ENCODE measurements around the gene COL1A1. TPM values are rescaled to one million over a fixed set of nuclear protein-coding genes. Genes with fewer than 3 reads are reported as not detected.

The COL1A1 gene
- total and polyA plus RNA-seq, 2 of the 13 experiments (the other 11 are each of a cell fraction or from before 2014, with no cell fraction given) = 0.05 TPM; not detected in 1

DNA sequence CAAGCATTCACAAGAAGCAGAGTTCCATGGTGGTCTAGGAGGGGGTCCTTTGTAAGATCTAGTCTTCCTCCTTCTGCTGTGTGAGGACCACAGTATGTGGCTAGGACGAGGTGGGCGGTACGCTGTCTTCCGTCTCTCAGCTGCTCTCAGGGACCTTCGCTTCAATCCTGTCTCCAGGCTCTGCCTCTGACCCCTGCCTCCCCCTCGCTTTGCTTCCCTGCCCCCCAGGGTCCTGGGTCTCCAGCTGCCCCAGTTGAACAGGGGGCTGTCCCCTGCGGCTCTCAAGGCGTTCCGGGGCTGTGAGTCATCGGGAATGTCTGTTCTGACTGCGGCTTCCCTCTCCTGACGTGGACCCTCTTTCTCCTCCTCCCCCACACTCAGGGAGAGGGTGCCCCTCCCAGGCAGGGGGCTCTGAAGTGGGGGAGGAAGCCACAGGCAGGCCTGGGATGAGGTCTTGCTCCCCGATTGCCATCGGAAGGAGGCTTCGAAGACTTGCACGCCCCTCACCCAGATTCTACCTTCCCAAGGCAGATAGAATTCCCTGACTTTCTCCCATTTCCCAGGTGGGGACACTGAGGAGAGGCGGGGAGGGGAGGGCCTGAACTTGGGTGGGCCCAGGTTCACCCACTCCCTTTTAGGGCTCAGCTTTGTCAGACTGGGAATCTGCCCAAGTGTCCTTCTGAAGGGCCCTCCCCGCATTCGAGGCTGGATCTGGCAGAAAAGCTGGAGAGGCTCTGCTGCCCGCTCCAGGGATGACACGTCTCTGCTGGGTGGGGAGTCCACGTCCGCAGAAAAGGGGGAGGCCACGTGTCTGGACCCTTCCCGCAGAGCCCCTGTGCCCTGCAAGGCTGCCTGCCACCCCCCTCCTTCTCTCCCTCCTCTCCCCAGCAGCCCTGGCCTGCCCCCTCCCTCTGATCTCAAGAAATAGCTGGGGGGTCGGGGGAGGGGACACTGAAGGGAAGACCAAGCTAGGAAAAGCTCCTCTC, 9.1 kb upstream of the COL1A1 start (continued):
- no peak for TF ChIP-seq KLF15 (CRISPR knock-in tag; IDR thresholded peaks at IDR 0.05; ENCODE audit: borderline replicate concordance)
- no peak for TF ChIP-seq TP53 (CRISPR knock-in tag; conservative IDR thresholded peaks at IDR 0.05)
- TF ChIP-seq, protein P1, sequence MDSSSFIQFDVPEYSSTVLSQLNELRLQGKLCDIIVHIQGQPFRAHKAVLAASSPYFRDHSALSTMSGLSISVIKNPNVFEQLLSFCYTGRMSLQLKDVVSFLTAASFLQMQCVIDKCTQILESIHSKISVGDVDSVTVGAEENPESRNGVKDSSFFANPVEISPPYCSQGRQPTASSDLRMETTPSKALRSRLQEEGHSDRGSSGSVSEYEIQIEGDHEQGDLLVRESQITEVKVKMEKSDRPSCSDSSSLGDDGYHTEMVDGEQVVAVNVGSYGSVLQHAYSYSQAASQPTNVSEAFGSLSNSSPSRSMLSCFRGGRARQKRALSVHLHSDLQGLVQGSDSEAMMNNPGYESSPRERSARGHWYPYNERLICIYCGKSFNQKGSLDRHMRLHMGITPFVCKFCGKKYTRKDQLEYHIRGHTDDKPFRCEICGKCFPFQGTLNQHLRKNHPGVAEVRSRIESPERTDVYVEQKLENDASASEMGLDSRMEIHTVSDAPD (CRISPR knock-in tag; IDR thresholded peaks at IDR 0.05) = no peak
- no peak for TF ChIP-seq NFKB2 (CRISPR knock-in tag; IDR thresholded peaks at IDR 0.05; ENCODE audit: borderline replicate concordance)
- TF ChIP-seq, protein P2, sequence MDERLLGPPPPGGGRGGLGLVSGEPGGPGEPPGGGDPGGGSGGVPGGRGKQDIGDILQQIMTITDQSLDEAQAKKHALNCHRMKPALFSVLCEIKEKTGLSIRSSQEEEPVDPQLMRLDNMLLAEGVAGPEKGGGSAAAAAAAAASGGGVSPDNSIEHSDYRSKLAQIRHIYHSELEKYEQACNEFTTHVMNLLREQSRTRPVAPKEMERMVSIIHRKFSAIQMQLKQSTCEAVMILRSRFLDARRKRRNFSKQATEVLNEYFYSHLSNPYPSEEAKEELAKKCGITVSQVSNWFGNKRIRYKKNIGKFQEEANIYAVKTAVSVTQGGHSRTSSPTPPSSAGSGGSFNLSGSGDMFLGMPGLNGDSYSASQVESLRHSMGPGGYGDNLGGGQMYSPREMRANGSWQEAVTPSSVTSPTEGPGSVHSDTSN (CRISPR knock-in tag; IDR thresholded peaks at IDR 0.05) = no peak
- TF ChIP-seq, protein P3, sequence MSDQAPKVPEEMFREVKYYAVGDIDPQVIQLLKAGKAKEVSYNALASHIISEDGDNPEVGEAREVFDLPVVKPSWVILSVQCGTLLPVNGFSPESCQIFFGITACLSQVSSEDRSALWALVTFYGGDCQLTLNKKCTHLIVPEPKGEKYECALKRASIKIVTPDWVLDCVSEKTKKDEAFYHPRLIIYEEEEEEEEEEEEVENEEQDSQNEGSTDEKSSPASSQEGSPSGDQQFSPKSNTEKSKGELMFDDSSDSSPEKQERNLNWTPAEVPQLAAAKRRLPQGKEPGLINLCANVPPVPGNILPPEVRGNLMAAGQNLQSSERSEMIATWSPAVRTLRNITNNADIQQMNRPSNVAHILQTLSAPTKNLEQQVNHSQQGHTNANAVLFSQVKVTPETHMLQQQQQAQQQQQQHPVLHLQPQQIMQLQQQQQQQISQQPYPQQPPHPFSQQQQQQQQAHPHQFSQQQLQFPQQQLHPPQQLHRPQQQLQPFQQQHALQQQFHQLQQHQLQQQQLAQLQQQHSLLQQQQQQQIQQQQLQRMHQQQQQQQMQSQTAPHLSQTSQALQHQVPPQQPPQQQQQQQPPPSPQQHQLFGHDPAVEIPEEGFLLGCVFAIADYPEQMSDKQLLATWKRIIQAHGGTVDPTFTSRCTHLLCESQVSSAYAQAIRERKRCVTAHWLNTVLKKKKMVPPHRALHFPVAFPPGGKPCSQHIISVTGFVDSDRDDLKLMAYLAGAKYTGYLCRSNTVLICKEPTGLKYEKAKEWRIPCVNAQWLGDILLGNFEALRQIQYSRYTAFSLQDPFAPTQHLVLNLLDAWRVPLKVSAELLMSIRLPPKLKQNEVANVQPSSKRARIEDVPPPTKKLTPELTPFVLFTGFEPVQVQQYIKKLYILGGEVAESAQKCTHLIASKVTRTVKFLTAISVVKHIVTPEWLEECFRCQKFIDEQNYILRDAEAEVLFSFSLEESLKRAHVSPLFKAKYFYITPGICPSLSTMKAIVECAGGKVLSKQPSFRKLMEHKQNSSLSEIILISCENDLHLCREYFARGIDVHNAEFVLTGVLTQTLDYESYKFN (CRISPR knock-in tag; conservative IDR thresholded peaks at IDR 0.05) = peak; percentile 38; the same call in 1 of the 2 replicates
- TF ChIP-seq ZMYM3 (CRISPR knock-in tag; IDR thresholded peaks at IDR 0.05) = peak; percentile 65; the same call in 1 of the 2 replicates
- TF ChIP-seq NPAS2 (CRISPR knock-in tag; IDR thresholded peaks at IDR 0.05; ENCODE audit: borderline replicate concordance) = no peak
- TF ChIP-seq, protein P4, sequence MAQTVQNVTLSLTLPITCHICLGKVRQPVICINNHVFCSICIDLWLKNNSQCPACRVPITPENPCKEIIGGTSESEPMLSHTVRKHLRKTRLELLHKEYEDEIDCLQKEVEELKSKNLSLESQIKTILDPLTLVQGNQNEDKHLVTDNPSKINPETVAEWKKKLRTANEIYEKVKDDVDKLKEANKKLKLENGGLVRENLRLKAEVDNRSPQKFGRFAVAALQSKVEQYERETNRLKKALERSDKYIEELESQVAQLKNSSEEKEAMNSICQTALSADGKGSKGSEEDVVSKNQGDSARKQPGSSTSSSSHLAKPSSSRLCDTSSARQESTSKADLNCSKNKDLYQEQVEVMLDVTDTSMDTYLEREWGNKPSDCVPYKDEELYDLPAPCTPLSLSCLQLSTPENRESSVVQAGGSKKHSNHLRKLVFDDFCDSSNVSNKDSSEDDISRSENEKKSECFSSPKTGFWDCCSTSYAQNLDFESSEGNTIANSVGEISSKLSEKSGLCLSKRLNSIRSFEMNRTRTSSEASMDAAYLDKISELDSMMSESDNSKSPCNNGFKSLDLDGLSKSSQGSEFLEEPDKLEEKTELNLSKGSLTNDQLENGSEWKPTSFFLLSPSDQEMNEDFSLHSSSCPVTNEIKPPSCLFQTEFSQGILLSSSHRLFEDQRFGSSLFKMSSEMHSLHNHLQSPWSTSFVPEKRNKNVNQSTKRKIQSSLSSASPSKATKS (CRISPR knock-in tag; IDR thresholded peaks at IDR 0.05) = no peak
- TF ChIP-seq, protein P5, sequence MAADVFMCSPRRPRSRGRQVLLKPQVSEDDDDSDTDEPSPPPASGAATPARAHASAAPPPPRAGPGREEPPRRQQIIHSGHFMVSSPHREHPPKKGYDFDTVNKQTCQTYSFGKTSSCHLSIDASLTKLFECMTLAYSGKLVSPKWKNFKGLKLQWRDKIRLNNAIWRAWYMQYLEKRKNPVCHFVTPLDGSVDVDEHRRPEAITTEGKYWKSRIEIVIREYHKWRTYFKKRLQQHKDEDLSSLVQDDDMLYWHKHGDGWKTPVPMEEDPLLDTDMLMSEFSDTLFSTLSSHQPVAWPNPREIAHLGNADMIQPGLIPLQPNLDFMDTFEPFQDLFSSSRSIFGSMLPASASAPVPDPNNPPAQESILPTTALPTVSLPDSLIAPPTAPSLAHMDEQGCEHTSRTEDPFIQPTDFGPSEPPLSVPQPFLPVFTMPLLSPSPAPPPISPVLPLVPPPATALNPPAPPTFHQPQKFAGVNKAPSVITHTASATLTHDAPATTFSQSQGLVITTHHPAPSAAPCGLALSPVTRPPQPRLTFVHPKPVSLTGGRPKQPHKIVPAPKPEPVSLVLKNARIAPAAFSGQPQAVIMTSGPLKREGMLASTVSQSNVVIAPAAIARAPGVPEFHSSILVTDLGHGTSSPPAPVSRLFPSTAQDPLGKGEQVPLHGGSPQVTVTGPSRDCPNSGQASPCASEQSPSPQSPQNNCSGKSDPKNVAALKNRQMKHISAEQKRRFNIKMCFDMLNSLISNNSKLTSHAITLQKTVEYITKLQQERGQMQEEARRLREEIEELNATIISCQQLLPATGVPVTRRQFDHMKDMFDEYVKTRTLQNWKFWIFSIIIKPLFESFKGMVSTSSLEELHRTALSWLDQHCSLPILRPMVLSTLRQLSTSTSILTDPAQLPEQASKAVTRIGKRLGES (CRISPR knock-in tag; IDR thresholded peaks at IDR 0.05; ENCODE audit: borderline replicate concordance) = no peak
- no peak for TF ChIP-seq MTF2 (CRISPR knock-in tag; IDR thresholded peaks at IDR 0.05; ENCODE audit: borderline replicate concordance)
